ENCODE results near the gene KPTN.

The KPTN gene

GRCh38 chr19:47444388-47444821 is 39.6 kb downstream of the KPTN start:
- no peaks in the 10 kb centered on the region for H3K36me3 ChIP-seq
- H3K4me3 ChIP-seq (ENCODE audit: low read depth in 1 of 2, low read length in 1 of 2) = no peak overlapping the region
- no peak for TF ChIP-seq CTCF (IDR thresholded peaks at IDR 0.05)
- H3K27me3 ChIP-seq = peaks cover 98% of the 10 kb centered on the region
- H3K9me3 ChIP-seq = peaks cover 6% of the 10 kb centered on the region
- peaks cover 6 to 10% of the 10 kb centered on the region in 2 experiments for H3K4me1 ChIP-seq (ENCODE audit: control insufficient read depth in 1 of 2, insufficient read depth in 1 of 2, low read depth in 1 of 2, low read length in 1 of 2)
- H3K27ac ChIP-seq = no peak overlapping the region

GRCh38 chr19:47443331-47443730 is 40.7 kb downstream of the KPTN start:
- H3K9me3 ChIP-seq = peaks cover 6% of the 10 kb centered on the region
- no peak overlapping the region for H3K4me3 ChIP-seq (ENCODE audit: low read depth in 1 of 2, low read length in 1 of 2)
- peaks cover 6 to 10% of the 10 kb centered on the region in 2 experiments for H3K4me1 ChIP-seq (ENCODE audit: control insufficient read depth in 1 of 2, insufficient read depth in 1 of 2, low read depth in 1 of 2, low read length in 1 of 2)
- TF ChIP-seq CTCF (IDR thresholded peaks at IDR 0.05) = no peak
- H3K36me3 ChIP-seq = no peaks in the 10 kb centered on the region
- no peak overlapping the region for H3K27ac ChIP-seq
- peaks cover 98% of the 10 kb centered on the region for H3K27me3 ChIP-seq

- no peak overlapping the region for H3K4me3 ChIP-seq (ENCODE audit: low read depth in 1 of 2, low read length in 1 of 2)
- TF ChIP-seq CTCF (IDR thresholded peaks at IDR 0.05) = no peak
- no peaks in the 10 kb centered on the region for H3K4me1 ChIP-seq (ENCODE audit: control insufficient read depth in 1 of 2, insufficient read depth in 1 of 2, low read depth in 1 of 2, low read length in 1 of 2)
- no peaks in the 10 kb centered on the region for H3K36me3 ChIP-seq
- no peak overlapping the region for H3K27ac ChIP-seq
- H3K9me3 ChIP-seq = no peaks in the 10 kb centered on the region
- peaks cover 87% of the 10 kb centered on the region for H3K27me3 ChIP-seq
These were observed 45.2 kb downstream of the KPTN start for GRCh38 chr19:47438793-47439220.

- TF ChIP-seq CTCF (IDR thresholded peaks at IDR 0.05) = no peak
- Histone ChIP-seq H3K9me3 (no peaks in the 10 kb centered on the region), H3K27me3 (peaks cover 87% of the 10 kb centered on the region), H3K4me1 (ENCODE audit: control insufficient read depth in 1 of 2, insufficient read depth in 1 of 2, low read depth in 1 of 2, low read length in 1 of 2) (no peaks in the 10 kb centered on the region), H3K36me3 (no peaks in the 10 kb centered on the region), H3K27ac (no peak overlapping the region), H3K4me3 (ENCODE audit: low read depth in 1 of 2, low read length in 1 of 2) (no peak overlapping the region)
These were observed 46.5 kb downstream of the KPTN start for GRCh38 chr19:47437500-47437899.

- Histone ChIP-seq H3K4me1 (ENCODE audit: control insufficient read depth in 1 of 2, insufficient read depth in 1 of 2, low read depth in 1 of 2, low read length in 1 of 2) (no peaks in the 10 kb centered on the region), H3K27me3 (peaks cover 87% of the 10 kb centered on the region), H3K27ac (no peak overlapping the region), H3K4me3 (ENCODE audit: low read depth in 1 of 2, low read length in 1 of 2) (no peak overlapping the region), H3K36me3 (no peaks in the 10 kb centered on the region), H3K9me3 (no peaks in the 10 kb centered on the region)
- TF ChIP-seq CTCF (IDR thresholded peaks at IDR 0.05) = peak; percentile 86
These were observed 47.2 kb downstream of the KPTN start for GRCh38 chr19:47436712-47437401.

Measured in neutrophil (primary cell).